ENCODE measurements around the gene GNAZ. TPM values are rescaled to one million over a fixed set of nuclear protein-coding genes. Genes with fewer than 3 reads are reported as not detected.

The GNAZ gene
- polyA plus RNA-seq, 1 donor = 4.7 TPM

DNA sequence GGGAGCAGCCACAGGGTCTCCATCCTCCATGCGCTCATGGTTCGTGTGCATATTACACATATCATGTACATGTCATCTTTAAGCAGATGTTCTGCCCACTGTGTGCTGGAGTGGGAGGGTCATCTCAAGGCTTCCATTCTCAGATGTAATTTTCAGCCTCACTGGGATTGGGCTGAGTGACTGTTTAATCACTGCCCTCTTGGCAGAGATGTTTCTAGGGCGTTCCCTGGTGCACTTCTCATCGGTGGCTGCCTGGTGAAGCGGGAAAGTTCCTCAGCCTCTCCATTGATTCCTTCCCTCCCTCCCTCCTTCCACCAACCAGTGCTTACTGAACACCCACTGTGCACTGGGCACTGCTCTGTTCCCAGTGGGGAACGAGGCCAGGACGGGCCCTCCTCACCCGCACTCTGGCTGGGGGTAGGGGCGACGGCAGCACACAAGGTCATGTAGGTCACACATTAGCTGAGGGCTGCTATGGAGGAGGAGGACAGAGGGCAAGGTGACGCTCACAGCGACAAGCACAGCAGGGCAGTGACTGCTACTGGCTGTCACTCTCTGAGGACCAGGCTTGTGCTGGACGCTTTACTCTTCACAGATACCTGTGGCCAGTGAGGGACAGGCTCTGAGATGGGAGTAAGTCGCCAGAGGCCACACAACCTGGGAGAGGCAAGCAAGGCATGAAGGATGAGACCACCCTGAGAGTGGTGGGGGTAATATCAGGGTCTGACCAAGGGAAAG, 22.9 kb downstream of the GNAZ start:
- no peak for DNase-seq

DNA sequence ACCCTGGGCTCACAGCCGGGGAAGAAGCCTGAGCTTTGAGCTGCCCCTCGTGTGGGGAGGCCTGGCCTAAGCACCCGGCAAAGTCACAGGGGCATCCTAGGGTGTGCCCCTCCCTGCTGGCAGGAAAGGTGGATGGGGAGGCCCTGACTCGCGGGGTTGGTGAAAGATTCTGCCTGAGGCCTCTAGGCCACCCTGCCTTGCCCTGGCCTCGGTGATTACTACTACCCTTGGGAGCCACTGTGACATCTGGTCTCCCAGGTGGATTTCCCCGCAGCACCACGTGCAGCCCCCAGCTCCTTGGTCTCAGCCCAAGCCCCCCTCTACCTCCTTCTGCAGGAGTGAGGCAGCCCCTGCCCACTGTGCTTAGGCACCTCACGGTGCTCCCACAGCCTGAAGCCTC, 23.9 kb downstream of the GNAZ start:
- no peak for DNase-seq

DNA sequence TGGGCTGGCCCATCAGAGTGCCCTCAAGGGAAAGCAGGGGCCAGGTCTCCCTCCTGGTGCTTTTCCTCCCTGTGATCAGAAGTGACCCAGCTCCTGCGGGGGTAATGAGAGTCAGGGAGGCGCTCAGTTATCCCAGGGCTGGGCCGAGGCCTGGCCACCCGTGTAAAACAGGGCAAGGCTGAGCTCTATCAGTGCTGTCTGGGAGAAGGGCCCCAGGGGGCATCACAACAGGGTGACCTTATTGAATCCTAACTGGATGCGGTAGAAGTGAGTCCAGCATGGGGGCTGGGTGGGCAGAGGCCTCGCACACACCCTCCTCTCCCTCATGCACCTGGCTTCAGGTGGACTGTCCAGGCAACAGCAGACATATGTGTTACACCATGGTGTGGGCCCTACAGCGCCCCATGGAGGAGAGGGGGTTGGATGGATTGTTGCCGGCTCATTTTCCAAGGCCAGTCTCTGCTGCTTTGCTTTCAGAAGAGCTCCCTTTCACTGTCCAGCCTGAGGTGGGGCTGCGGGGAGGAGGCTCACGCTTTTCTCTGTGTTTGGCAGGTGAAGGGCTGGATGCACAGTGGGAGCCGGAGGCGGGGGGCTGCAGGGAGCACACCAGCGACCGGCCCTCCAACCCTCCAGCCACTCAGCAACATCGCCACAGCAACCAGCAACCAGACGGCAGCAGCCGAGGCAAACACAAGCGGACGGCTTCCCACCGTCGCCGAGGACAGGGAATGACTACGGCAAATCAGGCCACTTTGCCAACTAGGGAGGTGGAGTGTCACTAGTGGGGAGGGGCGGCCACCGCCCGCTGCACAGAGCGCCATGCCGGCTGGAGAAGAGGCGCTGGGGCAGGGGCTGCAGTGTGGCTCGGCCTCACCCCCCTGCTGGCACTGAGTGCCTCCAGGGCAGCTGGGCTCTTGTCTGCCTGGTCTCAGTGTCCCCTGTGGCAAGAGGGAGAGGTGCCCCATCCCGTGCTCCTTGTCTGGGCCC, 24.7 kb downstream of the GNAZ start:
- DNase-seq = no peak

DNA sequence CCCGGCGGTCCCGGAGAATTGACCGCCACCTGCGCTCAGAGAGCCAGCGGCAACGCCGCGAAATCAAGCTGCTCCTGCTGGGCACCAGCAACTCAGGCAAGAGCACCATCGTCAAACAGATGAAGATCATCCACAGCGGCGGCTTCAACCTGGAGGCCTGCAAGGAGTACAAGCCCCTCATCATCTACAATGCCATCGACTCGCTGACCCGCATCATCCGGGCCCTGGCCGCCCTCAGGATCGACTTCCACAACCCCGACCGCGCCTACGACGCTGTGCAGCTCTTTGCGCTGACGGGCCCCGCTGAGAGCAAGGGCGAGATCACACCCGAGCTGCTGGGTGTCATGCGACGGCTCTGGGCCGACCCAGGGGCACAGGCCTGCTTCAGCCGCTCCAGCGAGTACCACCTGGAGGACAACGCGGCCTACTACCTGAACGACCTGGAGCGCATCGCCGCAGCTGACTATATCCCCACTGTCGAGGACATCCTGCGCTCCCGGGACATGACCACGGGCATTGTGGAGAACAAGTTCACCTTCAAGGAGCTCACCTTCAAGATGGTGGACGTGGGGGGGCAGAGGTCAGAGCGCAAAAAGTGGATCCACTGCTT, 25.5 kb downstream of the GNAZ start:
- no peak for DNase-seq

DNA sequence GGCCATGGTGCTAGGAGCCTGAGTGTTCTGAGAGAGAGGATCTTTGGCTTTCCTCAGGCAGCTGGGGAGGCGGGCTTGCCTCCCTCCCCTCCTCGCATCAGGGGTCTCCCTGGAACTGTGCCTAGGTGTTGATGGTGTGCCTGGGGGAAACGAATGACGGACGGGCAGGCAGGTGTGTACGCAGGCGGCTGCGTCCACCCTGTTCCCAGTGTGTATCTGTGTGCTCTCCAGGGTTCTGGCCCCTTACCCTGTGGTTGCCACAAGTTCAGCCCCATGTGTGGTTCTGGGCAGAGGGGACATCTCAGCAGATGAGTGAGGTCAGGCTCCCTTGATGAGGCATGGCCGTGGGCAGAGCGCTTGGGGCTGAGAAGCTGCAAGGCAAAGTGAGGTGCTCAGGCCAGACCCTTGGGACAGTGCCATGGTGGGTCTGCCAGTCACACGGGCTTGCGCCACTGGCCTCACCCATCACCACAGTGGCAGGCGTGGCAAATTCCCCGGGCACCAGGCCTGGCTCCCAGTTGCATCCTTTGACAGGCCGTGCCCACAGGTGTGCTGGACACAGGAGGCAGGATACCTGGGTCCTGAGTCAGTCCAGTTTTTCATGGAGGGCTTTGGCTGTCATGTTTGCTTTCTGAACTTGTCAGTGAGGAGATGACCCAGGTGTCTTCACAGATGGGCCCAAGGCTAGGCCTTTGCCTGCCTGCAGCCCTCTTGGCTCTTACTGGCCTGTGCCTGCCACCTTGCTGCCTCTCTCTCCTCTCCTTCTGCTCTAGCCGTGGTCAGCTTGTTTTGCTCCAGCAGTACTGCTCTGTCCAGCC, 27.3 kb downstream of the GNAZ start:
- no peak for DNase-seq

DNA sequence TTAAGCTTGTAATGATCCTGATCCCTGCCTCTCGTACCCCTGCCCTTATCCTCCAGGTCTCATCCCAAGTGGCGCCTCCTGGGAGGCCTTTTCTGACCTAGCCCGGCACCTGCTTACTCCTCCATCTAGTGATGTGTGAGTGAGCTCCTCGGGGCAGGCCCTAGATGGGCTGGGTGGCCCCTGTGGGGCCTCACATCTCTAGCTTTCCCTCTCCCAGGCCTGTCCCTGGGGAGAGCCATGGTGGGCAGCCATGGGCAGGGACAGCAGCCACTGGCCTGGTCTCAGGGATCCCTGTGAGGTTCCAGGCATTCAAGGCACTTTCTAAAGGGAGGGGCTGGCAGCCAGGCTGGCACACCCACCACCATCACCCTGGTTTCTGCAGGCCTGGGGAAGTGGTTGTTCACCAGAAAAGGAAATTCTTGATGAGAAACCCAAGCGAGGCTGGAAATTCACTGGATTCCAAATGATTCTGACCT, 27.9 kb downstream of the GNAZ start:
- no peak for DNase-seq

DNA sequence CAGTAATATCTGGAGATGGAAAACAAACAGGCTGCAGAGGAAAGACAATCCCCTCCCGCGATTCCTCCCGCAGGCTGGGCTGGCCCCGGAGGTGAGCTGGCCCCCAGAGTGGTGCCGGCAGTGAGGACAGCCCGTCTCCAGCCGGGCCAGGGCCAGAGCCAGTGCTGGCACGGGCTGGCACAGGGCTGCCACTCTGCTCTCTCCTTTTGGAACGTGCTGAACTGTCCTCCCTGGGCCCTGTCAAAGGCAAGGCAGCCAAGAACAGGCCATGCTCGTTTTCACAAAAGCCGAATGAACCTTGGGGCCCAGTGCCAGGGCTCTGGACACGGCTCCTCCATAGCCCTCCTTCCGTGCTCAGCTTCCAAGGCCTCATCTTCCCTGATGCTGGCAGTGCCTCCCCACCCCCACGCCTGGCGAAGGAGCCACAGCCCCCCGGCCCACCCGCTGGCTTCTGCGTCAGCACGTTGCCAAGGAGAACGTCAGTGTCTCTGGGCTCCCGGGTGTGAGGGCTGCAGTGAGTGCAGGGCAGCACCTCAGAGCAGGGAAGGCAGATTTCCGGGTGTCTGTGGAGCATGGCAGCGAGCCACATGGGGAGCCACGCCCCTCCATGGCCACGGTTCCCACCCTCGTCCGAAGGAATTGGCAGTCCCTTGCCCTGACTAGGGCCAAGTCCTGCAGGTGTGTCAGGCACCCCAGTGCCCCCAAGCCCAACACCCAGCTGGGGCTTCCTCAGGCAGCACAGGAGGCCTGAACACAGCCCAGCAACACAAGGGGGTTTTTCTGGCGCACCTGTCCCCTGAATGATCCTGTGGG, 28.6 kb downstream of the GNAZ start:
- no peak for DNase-seq

DNA sequence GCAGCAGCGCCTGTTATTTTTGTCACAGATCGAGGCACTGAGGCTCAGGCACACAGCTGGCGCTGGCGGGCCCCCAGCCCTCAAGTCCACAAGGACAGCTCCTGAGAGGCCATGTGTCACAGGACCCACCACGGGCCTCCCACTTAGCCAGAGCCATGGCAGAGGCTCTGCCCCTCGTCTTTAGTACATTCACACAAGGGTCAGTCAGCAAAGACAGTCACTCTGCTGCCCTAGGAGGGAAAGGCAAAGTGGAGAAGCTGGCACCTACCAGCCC, 29.1 kb downstream of the GNAZ start:
- DNase-seq = no peak

DNA sequence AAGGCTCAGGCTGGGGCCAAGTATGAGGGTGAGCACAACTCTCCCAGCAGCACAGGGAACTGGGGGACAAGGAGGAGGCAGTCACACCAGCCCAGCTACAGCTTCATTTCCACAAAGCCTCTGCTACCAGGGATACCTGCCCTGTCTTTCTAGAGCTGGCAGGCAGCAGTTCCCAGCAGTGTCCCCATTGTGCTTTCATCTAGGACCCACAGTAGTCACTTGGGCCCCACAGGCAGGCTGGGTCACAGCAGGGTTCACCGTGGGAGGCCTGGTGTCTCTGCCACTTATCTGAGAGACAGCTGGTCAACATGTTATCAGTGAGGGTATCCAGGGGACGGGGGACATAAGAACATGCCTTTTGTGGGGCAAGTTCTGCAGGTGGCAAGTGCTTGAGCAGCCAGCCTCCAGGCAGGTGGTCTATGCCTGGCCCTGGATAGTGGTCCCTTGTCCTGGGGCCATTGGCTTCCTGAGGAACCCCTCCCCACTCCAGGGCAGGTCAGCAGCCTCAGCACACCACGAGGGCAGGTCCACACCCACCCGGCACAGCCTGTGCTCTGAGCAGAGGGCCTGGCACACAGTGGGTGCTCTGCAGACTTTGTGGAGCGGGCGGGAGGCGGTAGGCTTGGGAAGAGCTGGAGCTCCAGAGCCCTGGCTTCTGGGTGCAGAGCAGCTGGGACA, 29.9 kb downstream of the GNAZ start:
- no peak for DNase-seq

DNA sequence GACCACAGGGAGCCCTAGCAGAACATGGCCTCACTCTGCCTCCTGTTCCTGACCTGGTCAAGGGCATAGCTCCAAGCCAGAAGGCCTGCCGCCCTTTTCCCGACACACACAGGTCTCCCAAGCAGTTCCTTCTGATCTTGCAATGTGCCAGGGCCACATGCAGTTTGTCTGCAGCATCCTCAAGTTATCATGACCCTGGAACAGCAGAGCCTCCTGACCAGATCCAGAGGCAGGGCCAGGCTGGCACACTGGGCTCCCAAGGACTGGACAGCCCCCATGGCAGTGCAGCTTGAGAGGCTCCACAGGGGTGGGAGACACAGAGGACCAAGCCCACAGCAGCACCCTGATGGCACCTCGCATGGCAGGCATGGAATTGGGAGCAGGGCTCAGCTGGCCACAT, 31.2 kb downstream of the GNAZ start:
- no peak for DNase-seq

DNA sequence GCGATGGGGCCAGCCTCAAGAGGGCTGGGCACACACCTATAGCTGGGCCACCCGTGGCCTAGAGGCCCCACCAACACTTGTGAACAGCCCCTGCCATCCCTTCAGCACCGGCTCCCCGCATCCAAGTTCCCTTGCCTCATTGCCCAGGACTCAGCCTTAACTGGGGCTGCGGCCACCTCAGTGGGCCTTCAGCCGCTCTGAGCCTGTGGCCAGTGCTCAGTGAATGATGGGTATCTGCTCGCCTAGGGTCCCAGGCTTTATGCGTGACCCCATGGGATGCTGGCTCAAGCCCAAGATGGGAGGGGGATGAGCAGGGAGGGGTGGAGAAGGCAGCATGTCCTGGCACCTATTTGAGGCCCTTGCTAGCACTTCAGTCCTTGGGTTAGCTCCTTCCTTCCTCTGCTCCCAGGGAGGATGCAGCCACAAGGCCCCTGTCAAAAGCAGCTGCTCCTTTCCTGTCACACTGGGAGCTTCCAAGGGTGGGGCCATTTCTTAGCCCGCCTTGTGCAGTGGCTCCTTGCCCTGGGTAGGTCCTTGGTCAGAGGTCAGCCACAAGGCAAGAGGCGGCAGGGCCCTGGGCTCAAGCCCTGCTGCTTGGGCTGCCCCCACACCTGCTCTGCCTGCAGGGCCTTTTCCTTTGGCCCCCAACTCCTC, 31.8 kb downstream of the GNAZ start:
- DNase-seq = no peak

DNA sequence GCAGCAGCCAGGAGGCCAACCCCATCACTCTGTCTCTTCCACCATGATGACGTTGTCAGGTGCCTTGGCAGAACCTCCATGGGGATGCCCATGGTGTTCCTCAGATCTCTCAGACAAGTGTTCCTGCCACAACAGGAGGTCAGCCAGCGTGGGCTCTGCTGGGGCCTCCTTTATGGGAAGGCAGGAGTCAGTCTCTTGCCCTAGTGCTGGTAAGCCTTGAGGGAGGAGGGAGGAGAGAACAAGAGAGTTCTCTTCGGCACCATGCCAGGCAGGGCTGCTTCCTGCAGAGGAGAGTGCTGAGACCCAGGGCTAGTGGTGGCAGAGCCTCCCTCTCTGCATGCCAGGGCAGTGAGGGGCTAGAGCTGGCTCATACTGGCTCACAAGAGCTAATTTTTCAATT, 32.5 kb downstream of the GNAZ start:
- DNase-seq = no peak

DNA sequence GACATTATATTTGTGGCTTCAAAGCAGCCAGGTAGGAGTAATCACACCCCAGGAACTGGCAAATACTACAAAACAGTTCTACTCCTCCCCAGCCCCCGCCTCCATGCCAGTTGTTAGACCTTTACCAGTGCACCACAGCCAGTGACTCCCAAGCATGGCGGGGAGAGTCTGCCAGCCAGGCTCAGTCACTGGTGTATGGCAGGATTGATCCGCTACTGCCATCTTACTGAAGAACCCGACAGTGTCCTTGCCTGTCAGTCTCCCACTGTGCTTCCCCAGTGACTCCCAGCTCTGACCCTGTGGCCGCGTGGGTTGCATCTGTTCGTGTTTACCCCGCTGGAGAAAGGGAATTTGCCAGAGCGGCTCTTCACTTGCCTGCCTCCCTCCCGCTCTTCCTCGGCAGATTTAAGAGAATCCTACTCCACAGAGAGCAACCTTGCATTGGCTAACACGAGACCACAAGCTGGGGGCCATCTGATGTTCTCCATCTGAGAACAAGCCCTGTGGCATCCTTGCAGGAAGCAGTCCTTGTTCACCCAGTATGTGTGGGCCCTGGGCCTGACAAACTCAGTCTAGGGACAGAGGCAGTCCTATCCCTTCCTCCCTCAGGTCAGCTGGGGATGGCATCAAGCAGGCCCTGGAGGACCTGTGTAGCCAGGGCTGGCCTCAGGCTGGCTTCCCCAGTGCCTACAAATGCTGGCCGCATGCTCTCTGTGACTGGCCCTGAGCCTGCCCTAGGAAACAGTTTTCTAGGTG, 33.1 kb downstream of the GNAZ start:
- no peak for DNase-seq

DNA sequence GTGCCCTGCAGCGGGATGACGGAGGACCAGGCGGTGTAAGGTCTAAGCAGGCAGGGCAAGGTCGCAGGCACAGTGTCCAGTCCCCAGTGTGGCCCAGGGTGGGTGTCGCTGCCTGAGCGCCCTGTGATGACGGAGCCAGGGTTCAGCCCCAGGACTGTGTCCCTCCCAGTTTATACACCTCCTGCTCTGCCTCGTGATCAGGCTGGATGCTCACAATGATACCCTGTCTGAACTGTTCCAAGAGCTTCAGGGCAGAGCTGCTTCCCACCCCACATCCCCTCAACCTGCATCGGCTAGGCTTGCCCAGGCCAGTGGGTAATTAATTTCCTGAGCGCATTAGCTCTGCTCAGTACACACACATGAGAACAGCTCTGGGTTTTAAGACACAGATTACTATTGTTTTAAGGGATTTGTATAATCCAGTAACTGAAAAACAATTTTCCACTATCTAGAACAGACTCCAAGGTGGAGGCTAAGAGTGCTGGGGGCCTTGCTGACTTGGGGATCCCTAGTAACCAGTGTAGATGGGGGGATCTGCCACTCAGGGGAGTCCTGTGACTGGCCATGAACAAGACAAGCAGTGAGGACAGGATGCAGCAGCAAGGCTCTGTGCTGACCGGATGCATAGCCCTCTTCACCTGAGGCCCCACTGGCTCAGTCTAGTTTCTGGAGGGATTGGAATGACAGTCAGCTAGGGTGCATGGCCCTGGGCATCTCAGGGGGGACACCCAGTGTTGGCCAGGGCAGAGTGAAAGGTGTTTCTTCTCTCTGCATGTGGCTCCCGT, 34.1 kb downstream of the GNAZ start:
- no peak for DNase-seq

DNA sequence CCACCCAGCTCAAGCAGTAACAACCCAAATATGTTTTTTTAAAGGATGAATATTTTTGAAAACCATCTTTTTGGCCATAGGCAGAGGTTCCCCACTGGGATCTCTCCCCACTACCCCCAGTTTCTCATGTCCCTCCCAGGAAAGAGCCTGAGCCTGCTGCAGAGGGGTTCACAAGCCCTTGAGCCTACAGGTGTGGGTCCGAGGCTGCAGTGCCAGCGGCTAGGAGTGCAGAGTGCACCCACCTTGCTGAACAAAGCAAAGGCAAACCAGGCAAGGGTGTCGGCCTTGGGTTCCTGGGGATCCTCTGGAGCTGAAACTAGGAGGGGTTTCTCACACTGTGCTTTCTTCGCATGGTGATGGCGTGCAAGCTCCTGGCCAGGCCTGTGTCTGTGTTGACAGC, 35.0 kb downstream of the GNAZ start:
- DNase-seq = no peak

DNA sequence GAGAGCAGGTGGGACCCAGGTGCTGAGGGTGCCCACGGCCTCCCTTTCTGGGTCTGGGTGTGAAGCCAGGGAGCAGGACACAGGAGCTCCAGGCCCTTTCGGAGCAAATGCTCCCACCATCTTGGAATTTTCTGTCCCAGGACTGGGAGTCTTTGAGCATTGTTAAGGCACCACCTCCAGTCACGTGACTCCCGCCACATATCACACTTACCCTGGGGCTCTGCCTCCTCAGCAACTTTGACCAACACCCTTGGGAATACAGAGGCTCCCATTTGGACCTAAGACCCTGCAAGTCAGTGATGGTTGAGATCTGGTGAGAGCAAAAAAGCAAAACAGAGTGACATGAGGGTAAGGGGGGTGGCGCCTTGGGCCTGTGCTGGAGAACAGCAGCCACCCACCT, 35.6 kb downstream of the GNAZ start:
- no peak for DNase-seq

DNA sequence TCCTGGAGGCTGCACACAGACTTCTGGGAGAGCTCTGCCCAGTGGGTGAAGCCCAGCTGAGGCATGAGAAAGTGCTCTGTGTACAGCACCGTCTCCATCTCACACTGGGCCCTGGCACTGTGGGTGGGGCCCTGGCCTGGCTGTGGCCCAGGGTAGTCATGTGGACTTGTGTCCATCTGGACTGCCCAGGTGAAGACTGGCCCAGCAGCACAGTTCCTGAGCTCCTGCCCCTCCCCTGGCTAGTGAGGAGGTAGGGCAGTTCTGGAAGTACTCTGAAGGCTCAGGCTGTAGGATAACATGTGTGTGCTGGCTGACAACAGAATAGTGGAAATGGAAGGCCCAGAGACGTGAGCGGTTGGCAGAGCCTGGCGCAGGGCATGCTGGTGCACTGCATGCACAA, 36.0 kb downstream of the GNAZ start:
- DNase-seq = no peak

DNA sequence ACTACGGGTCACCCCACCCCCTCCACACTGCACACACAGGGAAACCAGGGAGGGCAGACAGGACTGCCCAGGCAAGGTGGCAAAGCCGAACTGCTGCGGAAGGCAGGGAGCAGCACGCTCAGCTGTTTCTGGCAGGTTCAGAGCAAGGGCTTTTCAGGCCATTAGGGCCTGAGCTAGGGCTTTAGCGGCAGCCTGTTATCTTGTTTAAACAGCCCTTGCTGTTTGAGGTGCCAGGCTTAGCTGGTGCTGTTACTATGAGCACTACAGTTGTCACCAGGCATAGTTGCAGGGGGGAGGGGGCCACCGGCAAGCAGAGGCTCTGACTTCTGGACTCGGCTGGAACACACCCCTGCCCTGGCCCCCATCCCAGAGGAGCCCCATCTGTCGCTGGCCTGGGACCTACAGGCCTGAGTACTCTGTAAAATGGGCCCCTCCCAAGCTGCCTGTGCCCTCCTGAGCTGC, 36.6 kb downstream of the GNAZ start:
- no peak for DNase-seq

Measured in left kidney (tissue), 2 donors.